ENCODE measurements around the gene GGT5.

The GGT5 gene

DNA sequence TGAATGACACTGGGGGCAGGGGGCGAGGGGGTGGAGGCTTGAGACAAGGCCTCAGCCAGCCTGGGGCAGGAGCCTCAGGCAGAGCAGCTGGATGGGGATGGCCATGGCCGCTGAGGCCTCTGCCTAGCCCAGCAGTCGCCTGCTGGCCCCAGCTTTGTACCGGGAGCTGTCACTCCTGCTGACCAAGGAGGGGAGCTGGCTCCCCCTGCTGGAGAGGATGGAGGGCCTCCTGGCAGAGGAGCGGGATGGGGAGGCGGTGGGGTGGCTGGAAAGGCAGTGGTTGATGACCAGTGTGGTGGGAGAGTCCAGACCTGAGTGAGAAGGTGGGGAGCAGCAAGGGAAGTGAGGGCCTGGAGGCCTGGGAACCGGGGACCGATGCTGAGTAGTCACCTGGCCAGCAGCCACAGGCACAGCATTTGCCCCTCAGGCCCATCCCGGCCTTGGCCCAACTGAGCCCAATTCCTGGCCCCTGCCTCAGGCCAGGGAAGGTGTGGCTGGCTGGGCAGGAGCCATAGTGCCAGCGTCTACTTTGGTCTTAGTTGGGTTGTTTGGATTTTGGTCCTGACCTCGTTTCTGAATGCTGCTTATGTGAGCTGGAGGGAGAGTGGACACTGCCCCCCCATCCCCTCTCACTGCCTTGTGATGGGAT lies 69.6 kb downstream of the GGT5 start:
- Histone ChIP-seq H3K36me3 (peaks cover 100% of the 10 kb centered on the region), H3K4me3 (ENCODE audit: low read depth in 1 of 2, low read length in 1 of 2) (no peak overlapping the region), H3K4me1 (ENCODE audit: control insufficient read depth in 1 of 2, insufficient read depth in 1 of 2, low read depth in 1 of 2, low read length in 1 of 2) (peaks cover 3 to 5% of the 10 kb centered on the region in 2 experiments), H3K27me3 (no peaks in the 10 kb centered on the region), H3K27ac (peak overlapping the region; percentile 35), H3K9me3 (no peaks in the 10 kb centered on the region)
- TF ChIP-seq, protein P1, sequence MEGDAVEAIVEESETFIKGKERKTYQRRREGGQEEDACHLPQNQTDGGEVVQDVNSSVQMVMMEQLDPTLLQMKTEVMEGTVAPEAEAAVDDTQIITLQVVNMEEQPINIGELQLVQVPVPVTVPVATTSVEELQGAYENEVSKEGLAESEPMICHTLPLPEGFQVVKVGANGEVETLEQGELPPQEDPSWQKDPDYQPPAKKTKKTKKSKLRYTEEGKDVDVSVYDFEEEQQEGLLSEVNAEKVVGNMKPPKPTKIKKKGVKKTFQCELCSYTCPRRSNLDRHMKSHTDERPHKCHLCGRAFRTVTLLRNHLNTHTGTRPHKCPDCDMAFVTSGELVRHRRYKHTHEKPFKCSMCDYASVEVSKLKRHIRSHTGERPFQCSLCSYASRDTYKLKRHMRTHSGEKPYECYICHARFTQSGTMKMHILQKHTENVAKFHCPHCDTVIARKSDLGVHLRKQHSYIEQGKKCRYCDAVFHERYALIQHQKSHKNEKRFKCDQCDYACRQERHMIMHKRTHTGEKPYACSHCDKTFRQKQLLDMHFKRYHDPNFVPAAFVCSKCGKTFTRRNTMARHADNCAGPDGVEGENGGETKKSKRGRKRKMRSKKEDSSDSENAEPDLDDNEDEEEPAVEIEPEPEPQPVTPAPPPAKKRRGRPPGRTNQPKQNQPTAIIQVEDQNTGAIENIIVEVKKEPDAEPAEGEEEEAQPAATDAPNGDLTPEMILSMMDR (IDR thresholded peaks at IDR 0.05): peak; percentile 76

DNA sequence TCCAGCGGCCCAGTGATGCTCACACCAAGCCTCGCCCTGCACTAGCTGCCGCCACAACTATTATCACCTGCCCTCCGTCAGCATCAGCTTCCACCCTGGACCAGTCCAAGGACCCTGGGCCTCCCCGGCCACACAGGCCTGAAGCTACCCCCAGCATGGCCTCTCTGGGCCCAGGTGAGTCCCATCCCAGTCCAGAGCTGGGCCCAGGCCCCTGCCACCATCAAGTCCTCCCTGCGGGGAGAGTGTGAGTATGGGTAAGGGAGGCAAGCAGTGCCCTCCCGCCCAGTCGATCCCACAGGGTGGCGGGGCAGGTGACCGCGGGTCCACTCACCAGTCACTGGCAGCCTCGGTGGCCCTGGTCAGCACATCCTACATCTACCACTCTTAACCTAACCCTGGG lies 73.1 kb downstream of the GGT5 start:
- TF ChIP-seq, protein P1 (IDR thresholded peaks at IDR 0.05): no peak
- peaks cover 100% of the 10 kb centered on the region for H3K36me3 ChIP-seq

DNA sequence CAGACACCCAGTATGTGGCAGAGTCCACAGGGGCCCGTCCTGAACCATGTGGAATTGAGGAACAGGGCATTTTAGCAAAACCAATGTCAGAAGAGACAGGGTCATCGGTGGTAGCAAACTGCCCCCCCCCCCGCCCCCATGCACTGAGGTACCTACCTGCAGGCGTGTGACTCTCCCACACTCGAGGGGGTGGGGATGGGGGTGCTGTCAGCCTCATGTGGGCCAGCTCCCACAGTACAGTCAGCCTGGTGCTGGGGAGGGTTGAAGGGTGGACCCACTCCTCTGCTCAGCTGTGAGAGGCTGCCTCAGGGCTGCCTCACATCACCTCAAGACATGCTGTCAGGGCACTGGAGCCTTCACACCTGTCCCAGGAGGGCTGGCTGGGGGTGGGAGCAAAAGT lies 74.2 kb downstream of the GGT5 start:
- Histone ChIP-seq H3K27me3 (no peaks in the 10 kb centered on the region), H3K36me3 (peaks cover 100% of the 10 kb centered on the region), H3K27ac (peak overlapping the region; percentile 25), H3K4me3 (ENCODE audit: low read depth in 1 of 2, low read length in 1 of 2) (no peak overlapping the region), H3K9me3 (peaks cover 3% of the 10 kb centered on the region), H3K4me1 (ENCODE audit: control insufficient read depth in 1 of 2, insufficient read depth in 1 of 2, low read depth in 1 of 2, low read length in 1 of 2) (peaks cover 3 to 5% of the 10 kb centered on the region in 2 experiments)
- TF ChIP-seq, protein P1 (IDR thresholded peaks at IDR 0.05): no peak

More for the DNA sequence above, 73.1 kb downstream of the GGT5 start:
- Histone ChIP-seq H3K9me3 (peaks cover 3% of the 10 kb centered on the region), H3K27ac (peak overlapping the region; percentile 15), H3K4me1 (ENCODE audit: control insufficient read depth in 1 of 2, insufficient read depth in 1 of 2, low read depth in 1 of 2, low read length in 1 of 2) (peaks cover 3 to 5% of the 10 kb centered on the region in 2 experiments), H3K4me3 (ENCODE audit: low read depth in 1 of 2, low read length in 1 of 2) (no peak overlapping the region), H3K27me3 (no peaks in the 10 kb centered on the region)

DNA sequence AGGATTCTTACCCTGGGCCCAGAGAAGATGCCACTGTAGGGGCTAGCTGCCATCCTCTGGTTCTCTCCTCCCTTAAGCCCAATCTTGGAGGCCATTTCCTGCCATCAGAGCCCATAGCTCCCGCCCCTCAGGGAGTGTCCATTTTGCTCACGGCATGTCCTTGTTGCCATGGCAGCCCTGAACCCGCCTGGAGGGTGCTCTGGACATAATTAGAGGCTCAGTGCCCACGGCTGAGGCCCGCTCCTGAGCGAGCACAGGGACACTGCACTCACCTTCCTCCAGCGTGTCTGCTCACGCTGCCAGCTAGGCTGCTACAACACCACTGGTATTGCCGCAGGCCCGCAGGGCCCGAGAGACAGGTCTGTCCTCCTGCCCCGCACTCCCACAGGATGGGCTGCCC lies 74.7 kb downstream of the GGT5 start:
- TF ChIP-seq, protein P1 (IDR thresholded peaks at IDR 0.05): no peak
- no peak overlapping the region for H3K27ac ChIP-seq
- no peak overlapping the region for H3K4me3 ChIP-seq (ENCODE audit: low read depth in 1 of 2, low read length in 1 of 2)
- H3K27me3 ChIP-seq: no peaks in the 10 kb centered on the region
- H3K36me3 ChIP-seq: peaks cover 100% of the 10 kb centered on the region
- H3K9me3 ChIP-seq: peaks cover 3% of the 10 kb centered on the region
- peaks cover 3 to 4% of the 10 kb centered on the region in 2 experiments for H3K4me1 ChIP-seq (ENCODE audit: control insufficient read depth in 1 of 2, insufficient read depth in 1 of 2, low read depth in 1 of 2, low read length in 1 of 2)
